IgD-negative memory B cell (primary cell): ENCODE data around the gene RPEL1. TPM values are rescaled to one million over a fixed set of nuclear protein-coding genes. Genes with fewer than 3 reads are reported as not detected.
"Not testable (repeated sequence)": the region's sequence is repeated elsewhere in the genome, so short reads cannot be mapped to it uniquely, and the experiment has no call there.

Experiments used
- H3K27ac Mint-ChIP-seq, 3 donors: one replicate each; pipeline ENCODE4 v1.8.0; 2020 to 2022; ENCODE audit warnings: mild to moderate bottlenecking in 3 of 3, mixed read lengths in 3 of 3, moderate library complexity in 1 of 3
- H3K27me3 Mint-ChIP-seq: one replicate; pipeline ENCODE4 v1.8.0; 2021; ENCODE audit warnings: mixed read lengths
- H3K36me3 Mint-ChIP-seq: one replicate; pipeline ENCODE4 v1.8.0; 2020; ENCODE audit warnings: mild to moderate bottlenecking, mixed read lengths
- H3K4me1 Mint-ChIP-seq, 3 donors: one replicate each; pipeline ENCODE4 v1.8.0; 2020 to 2022; ENCODE audit warnings: mixed read lengths in 3 of 3, mild to moderate bottlenecking in 1 of 3
- H3K4me3 Mint-ChIP-seq, 4 donors: one replicate each; pipeline ENCODE4 v1.8.0; 2020 to 2022; ENCODE audit warnings: mild to moderate bottlenecking in 4 of 4, mixed read lengths in 4 of 4, moderate library complexity in 3 of 4
- H3K9me3 Mint-ChIP-seq, 3 donors: one replicate each; pipeline ENCODE4 v1.8.0; 2020 to 2021; ENCODE audit warnings: mixed read lengths in 3 of 3, mild to moderate bottlenecking in 1 of 3
- polyA plus RNA-seq: library from polyadenylated mRNA; unstranded; fragments of 300-500 nt; fragmentation: Illumina TruSeq; gene quantifications from one replicate; pipeline ENCODE4 v1.2.3, GENCODE V29; 2021

RPEL1 gene
- polyA plus RNA-seq, 1 donor from 2014 or later: not detected

GRCh38 chr10:103254538-103255325 is 9.0 kb downstream of the RPEL1 start:
- peaks cover 0 to 2% (median 0%) of the 10 kb centered on the region in 3 donors for H3K4me1 Mint-ChIP-seq
- H3K4me3 Mint-ChIP-seq: no peak overlapping the region
- no peaks in the 10 kb centered on the region for H3K27me3 Mint-ChIP-seq
- H3K27ac Mint-ChIP-seq: no peak overlapping the region
- peaks cover 0 to 9% (median 6%) of the 10 kb centered on the region in 3 donors for H3K9me3 Mint-ChIP-seq
- H3K36me3 Mint-ChIP-seq: no peaks in the 10 kb centered on the region

GRCh38 chr10:103256613-103257012 is 10.9 kb downstream of the RPEL1 start:
- Mint-ChIP-seq H3K27ac (no peak overlapping the region), H3K27me3 (peaks cover 4% of the 10 kb centered on the region), H3K36me3 (peaks cover 3% of the 10 kb centered on the region), H3K4me1 (no peaks in the 10 kb centered on the region), H3K9me3 (peaks cover 2 to 14% (median 9%) of the 10 kb centered on the region in 3 donors), H3K4me3 (peak overlapping the region in 1 of 4 donors; percentile 4)

GRCh38 chr10:103257812-103258211 is 12.1 kb downstream of the RPEL1 start:
- Mint-ChIP-seq H3K4me3 (no peak overlapping the region), H3K36me3 (peaks cover 3% of the 10 kb centered on the region), H3K9me3 (peaks cover 2 to 14% (median 9%) of the 10 kb centered on the region in 3 donors), H3K4me1 (no peaks in the 10 kb centered on the region), H3K27ac (no peak overlapping the region), H3K27me3 (peaks cover 5% of the 10 kb centered on the region)

GRCh38 chr10:103258928-103259327 is 13.2 kb downstream of the RPEL1 start:
- not testable (repeated sequence) for H3K27ac Mint-ChIP-seq, H3K4me3 Mint-ChIP-seq, H3K4me1 Mint-ChIP-seq, H3K36me3 Mint-ChIP-seq
- Mint-ChIP-seq H3K27me3 (peaks cover 14% of the 10 kb centered on the region), H3K9me3 (peaks cover 2 to 14% (median 9%) of the 10 kb centered on the region in 3 donors)

- H3K4me1 Mint-ChIP-seq: no peaks in the 10 kb centered on the region
- H3K9me3 Mint-ChIP-seq: peaks cover 2 to 14% (median 9%) of the 10 kb centered on the region in 3 donors
- H3K27me3 Mint-ChIP-seq: peaks cover 14% of the 10 kb centered on the region
- H3K4me3 Mint-ChIP-seq: no peak overlapping the region
- no peak overlapping the region for H3K27ac Mint-ChIP-seq
- H3K36me3 Mint-ChIP-seq: peaks cover 3% of the 10 kb centered on the region
Measured at GRCh38 chr10:103259989-103260388, 14.3 kb downstream of the RPEL1 start.

- no peaks in the 10 kb centered on the region for H3K4me1 Mint-ChIP-seq
- peaks cover 3% of the 10 kb centered on the region for H3K36me3 Mint-ChIP-seq
- no peak overlapping the region for H3K4me3 Mint-ChIP-seq
- H3K27me3 Mint-ChIP-seq: peaks cover 25% of the 10 kb centered on the region
- peaks cover 2 to 14% (median 13%) of the 10 kb centered on the region in 3 donors for H3K9me3 Mint-ChIP-seq
- no peak overlapping the region for H3K27ac Mint-ChIP-seq
Measured at GRCh38 chr10:103262229-103262628, 16.5 kb downstream of the RPEL1 start.

GRCh38 chr10:103265717-103266329 is 20.1 kb downstream of the RPEL1 start:
- no peaks in the 10 kb centered on the region for H3K4me1 Mint-ChIP-seq
- peaks cover 3% of the 10 kb centered on the region for H3K36me3 Mint-ChIP-seq
- H3K27me3 Mint-ChIP-seq: peaks cover 27% of the 10 kb centered on the region
- no peak overlapping the region for H3K4me3 Mint-ChIP-seq
- H3K9me3 Mint-ChIP-seq: peaks cover 2 to 6% (median 5%) of the 10 kb centered on the region in 3 donors
- H3K27ac Mint-ChIP-seq: peak overlapping the region in 1 of 3 donors; percentile 13

- peaks cover 0 to 2% (median 0%) of the 10 kb centered on the region in 3 donors for H3K9me3 Mint-ChIP-seq
- H3K27me3 Mint-ChIP-seq: peaks cover 26% of the 10 kb centered on the region
- H3K4me3 Mint-ChIP-seq: no peak overlapping the region
- H3K27ac Mint-ChIP-seq: no peak overlapping the region
- peaks cover 0 to 6% (median 0%) of the 10 kb centered on the region in 3 donors for H3K4me1 Mint-ChIP-seq
- H3K36me3 Mint-ChIP-seq: no peaks in the 10 kb centered on the region
Measured at GRCh38 chr10:103273041-103273441, 27.4 kb downstream of the RPEL1 start.

- Mint-ChIP-seq H3K27ac (peak overlapping the region in 1 of 3 donors; percentile 71), H3K27me3 (peaks cover 52% of the 10 kb centered on the region), H3K36me3 (no peaks in the 10 kb centered on the region), H3K4me3 (peak overlapping the region in 3 of 4 donors; percentile 22 to 79 (median 54)), H3K4me1 (peaks cover 0 to 6% (median 3%) of the 10 kb centered on the region in 3 donors), H3K9me3 (peaks cover 0 to 5% (median 2%) of the 10 kb centered on the region in 3 donors)
Measured at GRCh38 chr10:103276251-103276895, 30.7 kb downstream of the RPEL1 start.

GRCh38 chr10:103276896-103277712 is 31.4 kb downstream of the RPEL1 start, which contains the start of gene INA:
Gene INA, plus strand, starts transcription at chr10:103277138. Its CDS starts 74 bp downstream, at chr10:103277212.
- H3K27me3 Mint-ChIP-seq: peaks cover 55% of the 10 kb centered on the region
- peak within 1 kb of the TSS in 3 of 4 donors; percentile 54 to 79 (median 68) for H3K4me3 Mint-ChIP-seq
- H3K36me3 Mint-ChIP-seq: peaks cover 2% of the 10 kb centered on the region
- peaks cover 0 to 5% (median 2%) of the 10 kb centered on the region in 3 donors for H3K9me3 Mint-ChIP-seq
- H3K4me1 Mint-ChIP-seq: peaks cover 0 to 6% (median 3%) of the 10 kb centered on the region in 3 donors
- H3K27ac Mint-ChIP-seq: peak within 1 kb of the TSS in 1 of 3 donors; percentile 71

GRCh38 chr10:103277713-103278536 is 32.2 kb downstream of the RPEL1 start:
- H3K27ac Mint-ChIP-seq: no peak overlapping the region
- peaks cover 2% of the 10 kb centered on the region for H3K36me3 Mint-ChIP-seq

GRCh38 chr10:103278537-103278823 is 32.8 kb downstream of the RPEL1 start:
- H3K27ac Mint-ChIP-seq: no peak overlapping the region
- H3K27me3 Mint-ChIP-seq: peaks cover 56% of the 10 kb centered on the region
- peaks cover 0 to 5% (median 2%) of the 10 kb centered on the region in 3 donors for H3K9me3 Mint-ChIP-seq
- H3K4me3 Mint-ChIP-seq: no peak overlapping the region
- peaks cover 2% of the 10 kb centered on the region for H3K36me3 Mint-ChIP-seq
- H3K4me1 Mint-ChIP-seq: peaks cover 0 to 6% (median 3%) of the 10 kb centered on the region in 3 donors

More at GRCh38 chr10:103277713-103278536, 32.2 kb downstream of the RPEL1 start:
- Mint-ChIP-seq H3K9me3 (peaks cover 0 to 5% (median 2%) of the 10 kb centered on the region in 3 donors), H3K27me3 (peaks cover 55% of the 10 kb centered on the region), H3K4me1 (peaks cover 0 to 6% (median 3%) of the 10 kb centered on the region in 3 donors), H3K4me3 (no peak overlapping the region)

- H3K27ac Mint-ChIP-seq: peak overlapping the region in 1 of 3 donors; percentile 50
- peak overlapping the region in 1 of 4 donors; percentile 54 for H3K4me3 Mint-ChIP-seq
- H3K27me3 Mint-ChIP-seq: peaks cover 56% of the 10 kb centered on the region
- H3K4me1 Mint-ChIP-seq: peaks cover 0 to 6% (median 3%) of the 10 kb centered on the region in 3 donors
- peaks cover 2% of the 10 kb centered on the region for H3K36me3 Mint-ChIP-seq
- peaks cover 0 to 5% (median 2%) of the 10 kb centered on the region in 3 donors for H3K9me3 Mint-ChIP-seq
Measured at GRCh38 chr10:103278862-103279298, 33.2 kb downstream of the RPEL1 start.
